HepG2 (cell line): Measurements from ENCODE around the gene SNAI3. TPM values are rescaled to one million over a fixed set of nuclear protein-coding genes. Genes with fewer than 3 reads are reported as not detected.

Experiments
- GFI1 ChIP-seq: sonication (generic); formaldehyde crosslinking; IDR thresholded peaks from 2 replicates; pipeline ENCODE4 v1.5.0; 2020; ENCODE audit warnings: missing genetic modification reagents, mild to moderate bottlenecking, borderline replicate concordance
- HIVEP1 ChIP-seq: sonication (generic); formaldehyde crosslinking; IDR thresholded peaks from 2 replicates; pipeline ENCODE4 v1.4.0; 2020; ENCODE audit warnings: mild to moderate bottlenecking, missing genetic modification reagents
- IRF2 ChIP-seq: IDR thresholded peaks from 2 replicates; pipeline ENCODE4 v1.6.1; 2018; ENCODE audit warnings: missing genetic modification reagents, missing compliant biosample characterization
- JARID2 ChIP-seq: sonication (generic); formaldehyde crosslinking; IDR thresholded peaks from 2 replicates; pipeline ENCODE4 v1.8.1; 2023; ENCODE audit warnings: missing genetic modification reagents, inconsistent platforms; ENCODE audit not compliant: insufficient replicate concordance
- KDM5A ChIP-seq: fragments of 200-600 bp; sonication (generic); IDR thresholded peaks from 2 replicates; pipeline ENCODE4 v1.7.0; 2018; ENCODE audit warnings: antibody characterized with exemption, mild to moderate bottlenecking, low read length, borderline replicate concordance
- NONO ChIP-seq, 2 experiments: fragments of 450-650 bp in 1 of 2; sonication (generic) in 1 of 2; formaldehyde crosslinking in 1 of 2; IDR thresholded peaks in 1 of 2; conservative IDR thresholded peaks in 1 of 2; 2 replicates each; pipeline versions ENCODE4 v1.6.1 to v1.8.0; 2017 to 2022; ENCODE audit warnings: mild to moderate bottlenecking in 1 of 2, missing genetic modification reagents in 1 of 2, moderate library complexity in 1 of 2
- NRL ChIP-seq: sonication (generic); formaldehyde crosslinking; IDR thresholded peaks from 2 replicates; pipeline ENCODE4 v1.5.0; 2020; ENCODE audit warnings: missing genetic modification reagents, mild to moderate bottlenecking, moderate library complexity, borderline replicate concordance
- RXRA ChIP-seq: sonication (generic); formaldehyde crosslinking; IDR thresholded peaks from 2 replicates; pipeline ENCODE4 v1.5.1; 2020; ENCODE audit warnings: missing genetic modification reagents
- SAFB2 ChIP-seq: sonication (generic); formaldehyde crosslinking; IDR thresholded peaks from 2 replicates; pipeline ENCODE4 v1.5.1; 2020; ENCODE audit warnings: missing genetic modification reagents, low read depth, mild to moderate bottlenecking, borderline replicate concordance
- SP1 ChIP-seq, 2 experiments: fragments of 450-650 bp in 1 of 2; sonication (generic) in 1 of 2; formaldehyde crosslinking in 1 of 2; IDR thresholded peaks; 2 replicates each; pipeline versions ENCODE4 v1.4.0 to v1.6.1; 2016 to 2020; ENCODE audit warnings: missing genetic modification reagents in 1 of 2
- SP2 ChIP-seq: sonication (generic); formaldehyde crosslinking; IDR thresholded peaks from 2 replicates; pipeline ENCODE4 v1.5.1; 2020; ENCODE audit warnings: mild to moderate bottlenecking, missing genetic modification reagents
- TAF1 ChIP-seq: sonication (generic); formaldehyde crosslinking; IDR thresholded peaks from 2 replicates; pipeline ENCODE4 v1.4.0; 2020; ENCODE audit warnings: missing genetic modification reagents
- TBL1XR1 ChIP-seq: fragments of 150-350 bp; IDR thresholded peaks from 2 replicates; pipeline ENCODE4 v1.6.1; 2014; ENCODE audit warnings: borderline replicate concordance, low read length; ENCODE audit not compliant: partially characterized antibody
- XRCC5 ChIP-seq: fragments of 200-400 bp; formaldehyde crosslinking; optimal IDR thresholded peaks from 2 replicates; pipeline ENCODE3; 2017; ENCODE audit warnings: mild to moderate bottlenecking, low read length
- ZNF34 ChIP-seq: sonication (generic); formaldehyde crosslinking; IDR thresholded peaks from 2 replicates; pipeline ENCODE4 v1.4.0; 2020; ENCODE audit warnings: mild to moderate bottlenecking, missing genetic modification reagents, borderline replicate concordance
- ZNF546 ChIP-seq: sonication (generic); formaldehyde crosslinking; conservative IDR thresholded peaks from 2 replicates; pipeline ENCODE4 v1.8.1; 2023; ENCODE audit warnings: mild to moderate bottlenecking, missing genetic modification reagents
- ZSCAN22 ChIP-seq: sonication (generic); formaldehyde crosslinking; IDR thresholded peaks from 2 replicates; pipeline ENCODE4 v1.4.0; 2020; ENCODE audit warnings: mild to moderate bottlenecking, missing genetic modification reagents
- polyA plus RNA-seq, 8 experiments: library from polyadenylated mRNA; depleted of rRNA in 3 of 8; stranded (reverse) in 7 of 8; unstranded in 1 of 8; fragments of >200 nt; fragmentation: Illumina TruSeq in 4 of 8; extraction: Trizol in 4 of 8; gene quantifications; 2 replicates each; pipeline versions ENCODE4 v1.2.1 to v1.2.3, GENCODE V29; 2011 to 2016; ENCODE audit warnings: low read depth in 4 of 8, missing spikeins in 1 of 8, mixed read lengths in 1 of 8; ENCODE audit not compliant: insufficient read depth in 1 of 8
- total RNA-seq, 5 experiments: library from RNA; depleted of rRNA; stranded (reverse); fragments of >200 nt; fragmentation: Illumina TruSeq; extraction: Trizol; gene quantifications; 2 replicates each; pipeline ENCODE4 v1.2.3, GENCODE V29; 2016; ENCODE audit warnings: low read depth in 1 of 5
- TF ChIP-seq, protein P1 (sequence below): sonication (generic); formaldehyde crosslinking; IDR thresholded peaks from 2 replicates; pipeline ENCODE4 v1.4.0; 2020; ENCODE audit warnings: missing genetic modification reagents, borderline replicate concordance
- TF ChIP-seq, protein P2 (sequence below): sonication (generic); formaldehyde crosslinking; IDR thresholded peaks from 2 replicates; pipeline ENCODE4 v1.4.0; 2020; ENCODE audit warnings: mild to moderate bottlenecking, missing genetic modification reagents
- TF ChIP-seq, protein P3 (sequence below): sonication (generic); formaldehyde crosslinking; IDR thresholded peaks from 2 replicates; pipeline ENCODE4 v1.8.1; 2023; ENCODE audit warnings: mild to moderate bottlenecking, missing genetic modification reagents, borderline replicate concordance
- TF ChIP-seq, protein P4 (sequence below): sonication (generic); formaldehyde crosslinking; IDR thresholded peaks from 2 replicates; pipeline ENCODE4 v1.5.1; 2020; ENCODE audit warnings: mild to moderate bottlenecking, missing genetic modification reagents, moderate library complexity

Gene SNAI3
- total and polyA plus RNA-seq, 2 of the 13 experiments (the other 11 are each of a cell fraction or from before 2014, with no cell fraction given) = 0.09 to 0.18 TPM

DNA sequence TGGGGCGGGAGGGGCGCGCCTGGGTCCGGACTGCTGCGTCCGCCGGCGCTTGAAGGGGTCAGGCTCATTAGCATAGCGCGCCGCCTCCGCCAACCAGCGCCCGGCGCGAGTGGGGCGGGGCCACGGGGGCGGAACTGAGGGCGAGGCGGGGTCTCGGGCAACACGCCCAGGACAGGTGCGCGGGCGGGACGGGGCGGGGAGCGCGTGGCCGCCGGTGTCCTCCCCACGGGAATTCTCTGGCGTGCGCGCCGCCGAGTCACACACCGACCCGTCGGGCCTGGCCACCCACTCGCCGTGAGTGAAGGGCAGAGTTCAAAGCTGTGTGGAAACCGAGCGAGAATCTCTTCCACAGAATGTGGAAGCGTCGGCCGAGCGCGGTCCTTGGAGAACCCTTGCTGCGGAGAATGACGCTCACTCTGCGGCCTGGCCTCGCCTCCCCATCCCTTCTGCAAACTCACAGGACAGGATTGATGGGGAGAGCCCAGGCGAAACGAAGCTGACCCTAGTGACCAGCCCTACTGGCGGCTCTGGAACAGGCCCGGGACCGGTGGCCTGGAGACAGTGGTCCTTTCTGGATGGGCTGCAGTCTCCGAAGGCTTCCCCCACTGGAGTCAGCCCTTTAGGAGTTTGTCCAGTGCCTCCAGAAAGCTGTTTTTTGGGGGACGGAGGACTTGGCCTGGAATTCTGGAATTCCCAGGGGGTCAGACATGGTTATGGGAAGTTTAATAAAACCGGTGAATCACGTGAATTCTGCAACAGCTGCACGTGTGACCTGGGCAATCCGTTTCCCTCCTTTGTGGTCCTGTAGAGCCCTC is at the start of gene SNAI3 (continued):
- TF ChIP-seq, protein P1, sequence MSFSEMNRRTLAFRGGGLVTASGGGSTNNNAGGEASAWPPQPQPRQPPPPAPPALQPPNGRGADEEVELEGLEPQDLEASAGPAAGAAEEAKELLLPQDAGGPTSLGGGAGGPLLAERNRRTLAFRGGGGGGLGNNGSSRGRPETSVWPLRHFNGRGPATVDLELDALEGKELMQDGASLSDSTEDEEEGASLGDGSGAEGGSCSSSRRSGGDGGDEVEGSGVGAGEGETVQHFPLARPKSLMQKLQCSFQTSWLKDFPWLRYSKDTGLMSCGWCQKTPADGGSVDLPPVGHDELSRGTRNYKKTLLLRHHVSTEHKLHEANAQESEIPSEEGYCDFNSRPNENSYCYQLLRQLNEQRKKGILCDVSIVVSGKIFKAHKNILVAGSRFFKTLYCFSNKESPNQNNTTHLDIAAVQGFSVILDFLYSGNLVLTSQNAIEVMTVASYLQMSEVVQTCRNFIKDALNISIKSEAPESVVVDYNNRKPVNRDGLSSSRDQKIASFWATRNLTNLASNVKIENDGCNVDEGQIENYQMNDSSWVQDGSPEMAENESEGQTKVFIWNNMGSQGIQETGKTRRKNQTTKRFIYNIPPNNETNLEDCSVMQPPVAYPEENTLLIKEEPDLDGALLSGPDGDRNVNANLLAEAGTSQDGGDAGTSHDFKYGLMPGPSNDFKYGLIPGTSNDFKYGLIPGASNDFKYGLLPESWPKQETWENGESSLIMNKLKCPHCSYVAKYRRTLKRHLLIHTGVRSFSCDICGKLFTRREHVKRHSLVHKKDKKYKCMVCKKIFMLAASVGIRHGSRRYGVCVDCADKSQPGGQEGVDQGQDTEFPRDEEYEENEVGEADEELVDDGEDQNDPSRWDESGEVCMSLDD (CRISPR knock-in tag) = no peak; the same call in 1 of the 2 replicates
- TF ChIP-seq ZNF546 (CRISPR knock-in tag) (0 out of 2 replicates have a peak, but pooled peaks have one; percentile 42), KDM5A (no peak), NONO (IDR thresholded peaks at IDR 0.05) (no peak), NONO (CRISPR knock-in tag; conservative IDR thresholded peaks at IDR 0.05) (0 out of 2 replicates have a peak, but pooled peaks have one; percentile 58), IRF2 (CRISPR knock-in tag) (peak; percentile 13), ZNF34 (CRISPR knock-in tag) (peak; percentile 91; the same call in 1 of the 2 replicates), SP1 (IDR thresholded peaks at IDR 0.05) (no peak), SP1 (CRISPR knock-in tag; IDR thresholded peaks at IDR 0.05) (peak; percentile 86), NRL (CRISPR knock-in tag) (peak; percentile 57; the same call in 1 of the 2 replicates), SAFB2 (CRISPR knock-in tag) (peak; percentile 76), JARID2 (peak; percentile 30), RXRA (CRISPR knock-in tag) (0 out of 2 replicates have a peak, but pooled peaks have one; percentile 18), GFI1 (peak; percentile 26; the same call in 1 of the 2 replicates), HIVEP1 (no peak), TAF1 (CRISPR knock-in tag) (no peak), TBL1XR1 (no peak), SP2 (peak; percentile 67), ZSCAN22 (CRISPR knock-in tag) (peak; percentile 15; the same call in 1 of the 2 replicates), XRCC5 (no peak)
- TF ChIP-seq, protein P2, sequence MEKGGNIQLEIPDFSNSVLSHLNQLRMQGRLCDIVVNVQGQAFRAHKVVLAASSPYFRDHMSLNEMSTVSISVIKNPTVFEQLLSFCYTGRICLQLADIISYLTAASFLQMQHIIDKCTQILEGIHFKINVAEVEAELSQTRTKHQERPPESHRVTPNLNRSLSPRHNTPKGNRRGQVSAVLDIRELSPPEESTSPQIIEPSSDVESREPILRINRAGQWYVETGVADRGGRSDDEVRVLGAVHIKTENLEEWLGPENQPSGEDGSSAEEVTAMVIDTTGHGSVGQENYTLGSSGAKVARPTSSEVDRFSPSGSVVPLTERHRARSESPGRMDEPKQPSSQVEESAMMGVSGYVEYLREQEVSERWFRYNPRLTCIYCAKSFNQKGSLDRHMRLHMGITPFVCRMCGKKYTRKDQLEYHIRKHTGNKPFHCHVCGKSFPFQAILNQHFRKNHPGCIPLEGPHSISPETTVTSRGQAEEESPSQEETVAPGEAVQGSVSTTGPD (CRISPR knock-in tag) = 0 out of 2 replicates have a peak, but pooled peaks have one; percentile 27
- TF ChIP-seq, protein P3, sequence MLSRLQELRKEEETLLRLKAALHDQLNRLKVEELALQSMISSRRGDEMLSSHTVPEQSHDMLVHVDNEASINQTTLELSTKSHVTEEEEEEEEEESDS = peak; percentile 74; the same call in 1 of the 2 replicates
- TF ChIP-seq, protein P4, sequence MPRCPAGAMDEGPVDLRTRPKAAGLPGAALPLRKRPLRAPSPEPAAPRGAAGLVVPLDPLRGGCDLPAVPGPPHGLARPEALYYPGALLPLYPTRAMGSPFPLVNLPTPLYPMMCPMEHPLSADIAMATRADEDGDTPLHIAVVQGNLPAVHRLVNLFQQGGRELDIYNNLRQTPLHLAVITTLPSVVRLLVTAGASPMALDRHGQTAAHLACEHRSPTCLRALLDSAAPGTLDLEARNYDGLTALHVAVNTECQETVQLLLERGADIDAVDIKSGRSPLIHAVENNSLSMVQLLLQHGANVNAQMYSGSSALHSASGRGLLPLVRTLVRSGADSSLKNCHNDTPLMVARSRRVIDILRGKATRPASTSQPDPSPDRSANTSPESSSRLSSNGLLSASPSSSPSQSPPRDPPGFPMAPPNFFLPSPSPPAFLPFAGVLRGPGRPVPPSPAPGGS (CRISPR knock-in tag) = peak; percentile 34; the same call in 1 of the 2 replicates
